GM19238 (cell line): ENCODE measurements around the gene SLC25A29.

ENCODE experiments used
- DNase-seq: peaks from one replicate; pipeline ENCODE4 v3.0.0; 2011; ENCODE audit warnings: low spot score; ENCODE audit not compliant: insufficient read length

Gene SLC25A29

DNA sequence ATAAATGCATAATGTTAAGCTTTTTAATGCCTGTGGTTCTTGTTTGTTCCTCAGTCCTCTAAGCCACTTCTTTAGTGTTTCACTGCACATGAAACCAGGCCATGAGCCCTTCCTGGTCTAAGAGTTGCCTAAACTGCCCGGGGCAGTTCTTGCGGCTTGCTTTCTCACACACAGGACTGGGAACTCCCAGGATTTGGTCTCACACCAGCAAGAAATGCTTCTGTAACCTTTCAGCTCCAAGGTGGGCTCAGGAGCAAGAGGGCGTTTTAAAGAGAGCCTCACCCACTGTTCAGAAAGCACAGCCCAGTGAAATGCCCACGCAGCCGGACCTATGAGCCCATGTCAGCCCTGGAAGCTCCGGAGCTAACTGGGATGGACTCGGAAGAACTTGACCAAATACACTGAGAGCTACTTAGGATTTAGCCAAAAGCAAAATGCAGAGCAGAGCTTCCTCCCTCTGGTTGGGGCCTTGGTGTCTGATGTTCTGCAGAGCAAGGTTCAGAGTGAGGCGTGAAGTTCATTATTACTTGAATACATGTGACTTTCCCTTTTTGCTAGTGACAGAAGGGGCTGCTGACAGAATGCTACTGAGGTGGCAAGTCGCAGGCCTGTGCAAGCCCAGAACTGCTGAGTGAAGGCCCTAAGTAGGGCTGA lies 23.4 kb downstream of the SLC25A29 start:
- DNase-seq, result no peak

DNA sequence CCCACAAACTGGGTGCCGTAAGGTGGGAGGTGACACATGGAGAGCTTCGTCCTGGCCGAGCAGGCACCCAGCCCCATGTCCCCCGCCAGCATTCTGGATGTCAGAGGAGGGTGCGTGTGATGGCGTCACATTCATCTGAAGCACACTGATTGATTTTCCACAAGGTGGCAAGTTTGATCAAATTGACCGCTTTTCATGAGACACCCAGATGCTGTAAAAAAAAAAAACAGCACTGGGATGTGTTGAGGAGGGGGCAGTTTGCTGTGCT lies 24.2 kb downstream of the SLC25A29 start:
- no peak for DNase-seq

DNA sequence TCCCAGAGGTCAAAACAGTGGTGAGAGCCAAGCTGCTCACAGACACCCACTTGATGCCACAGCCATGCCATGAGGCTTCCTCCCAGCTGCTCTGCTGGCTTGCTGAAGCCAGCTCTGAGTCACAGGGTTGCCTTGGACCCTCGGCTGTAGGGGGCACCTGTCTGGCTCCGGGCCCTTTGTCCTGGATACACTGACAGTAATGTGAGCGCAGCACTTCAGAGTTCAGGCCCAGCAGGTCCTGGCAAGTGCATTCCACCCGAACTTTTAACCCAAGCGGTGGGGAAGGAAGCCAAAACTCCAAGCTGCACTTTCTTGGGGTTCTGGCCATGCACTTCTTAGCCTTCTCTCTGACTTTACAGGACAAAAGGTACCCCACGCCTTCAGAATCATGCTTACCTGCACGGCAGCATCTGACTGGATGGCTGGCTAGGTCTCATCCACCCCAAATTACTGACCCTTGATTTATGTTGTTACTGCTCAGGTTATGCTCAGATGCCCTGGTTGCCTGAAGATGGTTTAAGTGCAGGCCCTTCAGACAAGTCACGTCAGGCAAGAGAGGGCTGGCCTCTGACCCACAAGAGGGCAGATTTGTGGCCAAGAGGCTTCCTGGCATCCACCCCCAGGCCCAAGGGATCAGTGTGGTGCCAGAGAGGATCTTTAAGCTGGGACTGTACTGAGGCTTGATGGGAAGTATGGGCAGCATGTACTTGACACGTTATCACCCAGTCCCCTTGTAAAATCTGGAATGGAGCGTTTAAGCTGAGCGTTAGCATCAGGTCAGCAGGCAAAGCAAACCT lies 24.8 kb downstream of the SLC25A29 start:
- DNase-seq, result no peak

DNA sequence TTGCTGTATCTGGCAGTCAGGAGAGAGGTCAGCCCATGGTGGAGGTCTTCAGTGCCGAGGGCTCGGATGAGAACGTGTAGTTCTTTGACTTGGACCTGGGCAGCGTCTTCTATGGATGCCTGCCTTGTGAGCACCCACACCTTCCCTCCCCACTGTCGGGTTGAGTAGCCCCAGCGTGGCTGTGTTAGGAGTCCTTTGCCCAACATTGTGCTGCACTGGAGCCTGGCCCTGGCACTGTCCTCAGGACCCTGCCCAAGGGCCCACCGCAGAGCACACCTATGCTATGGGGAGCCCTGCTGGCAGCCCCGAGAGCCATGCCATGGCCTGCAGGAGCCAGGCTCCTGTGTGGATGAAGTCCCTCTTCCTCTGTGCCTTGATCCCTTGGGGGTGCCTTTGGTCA lies 26.7 kb downstream of the SLC25A29 start:
- no peak for DNase-seq

DNA sequence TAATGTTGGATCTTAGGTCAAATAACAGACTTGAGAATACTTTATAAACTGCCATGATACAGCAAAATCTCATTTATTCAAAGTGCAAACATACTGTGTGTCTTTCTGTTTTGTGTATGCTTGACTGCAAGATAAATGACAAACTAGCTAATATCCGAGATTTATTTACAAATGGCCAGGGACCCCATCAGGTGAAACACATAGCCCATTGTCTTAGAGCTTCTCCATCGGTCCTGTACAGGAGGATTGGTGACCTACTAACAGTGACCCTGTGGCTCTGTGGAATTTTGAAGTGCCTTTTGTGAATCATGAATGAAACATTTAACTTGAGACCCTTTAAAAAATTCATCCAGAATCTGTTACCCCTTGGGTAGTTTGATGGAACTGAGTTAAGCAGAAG lies 27.1 kb downstream of the SLC25A29 start:
- no peak for DNase-seq

DNA sequence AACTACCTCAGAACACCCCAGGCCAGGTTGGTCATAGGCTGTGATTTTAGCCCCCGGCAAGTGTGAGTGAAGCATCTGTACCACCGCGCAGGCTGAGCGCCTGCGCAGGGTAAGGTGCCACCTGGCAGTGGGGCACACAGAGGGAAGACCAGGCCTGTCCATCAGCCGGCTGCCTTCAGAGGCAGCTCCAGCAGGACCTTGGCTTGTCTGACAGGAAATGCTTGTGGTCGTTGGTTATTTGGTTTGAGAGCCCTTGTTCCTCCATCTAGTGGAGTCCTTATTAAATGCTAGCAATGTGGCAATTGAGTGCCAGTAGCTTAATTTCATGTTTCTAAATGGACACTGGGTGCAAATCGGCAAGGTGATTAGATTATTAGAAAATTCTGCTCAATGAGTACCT lies 27.5 kb downstream of the SLC25A29 start:
- DNase-seq, result no peak

DNA sequence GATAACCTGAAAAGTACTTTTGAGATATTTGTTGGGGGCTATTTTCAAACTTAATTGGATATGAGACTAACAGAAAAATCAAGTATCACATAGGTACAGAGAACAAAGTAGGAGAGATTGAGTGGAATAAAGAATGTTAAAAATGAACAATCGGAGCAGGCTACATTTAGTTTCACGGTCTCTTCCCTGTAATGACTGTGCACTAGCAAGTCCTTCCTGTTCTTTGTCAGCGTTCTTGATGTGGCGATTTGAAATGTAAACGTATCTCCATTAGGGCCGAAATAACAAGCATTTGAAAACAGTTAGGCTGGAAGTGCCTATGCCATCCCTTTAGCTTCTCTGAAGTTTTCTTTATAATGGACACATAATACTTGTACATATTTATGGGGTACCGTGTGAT lies 31.0 kb downstream of the SLC25A29 start:
- no peak for DNase-seq

DNA sequence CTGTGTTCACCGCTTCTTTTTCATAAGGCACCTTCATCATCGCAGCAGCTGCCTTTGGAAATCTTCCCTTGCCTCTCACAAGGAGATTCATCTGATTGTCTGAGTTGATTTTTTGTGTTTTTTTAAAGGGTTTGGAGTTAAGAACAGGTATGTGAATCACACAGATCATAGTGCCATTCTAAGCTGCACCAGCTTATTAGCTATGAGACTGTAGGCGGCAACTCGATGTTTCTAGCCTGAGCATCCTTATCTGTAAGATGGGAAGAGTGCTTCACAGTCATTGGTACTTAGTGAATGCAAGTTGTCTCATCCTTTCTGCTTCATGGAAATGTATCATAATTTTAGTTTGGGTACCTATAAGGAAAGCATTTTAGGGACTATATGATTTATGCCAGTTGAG lies 32.0 kb downstream of the SLC25A29 start:
- no peak for DNase-seq

DNA sequence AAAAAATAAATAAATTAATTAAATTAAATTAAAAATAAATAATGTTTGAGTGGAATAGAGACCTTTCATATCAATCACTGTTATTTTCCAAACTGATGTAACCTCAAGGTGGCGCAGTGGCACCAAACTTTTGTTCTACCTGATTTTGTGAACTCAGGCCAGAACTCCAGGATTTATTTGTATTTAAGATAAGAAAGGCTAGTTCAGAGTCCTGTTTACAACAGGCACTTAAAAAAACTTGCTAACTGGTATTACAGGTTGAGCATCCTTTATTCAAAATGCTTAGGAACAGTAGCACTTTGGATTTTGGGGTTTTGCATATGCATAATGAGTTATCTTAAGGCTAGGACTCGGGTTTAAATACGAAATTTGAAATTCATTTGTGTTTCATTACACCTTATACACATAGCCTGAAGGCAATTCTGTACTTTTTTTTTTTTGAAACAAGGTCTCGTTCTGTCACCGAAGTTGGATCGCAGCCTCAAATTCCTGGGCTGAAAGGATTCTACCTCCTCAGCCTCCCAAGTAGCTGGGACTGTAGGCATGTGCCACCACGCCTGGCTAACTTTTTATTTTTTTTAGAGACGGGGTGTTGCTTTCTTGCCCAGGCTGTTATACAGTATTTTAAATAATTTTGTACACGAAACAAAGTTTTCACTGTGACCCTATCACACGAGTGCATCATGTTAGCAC lies 34.9 kb downstream of the SLC25A29 start:
- DNase-seq, result no peak

DNA sequence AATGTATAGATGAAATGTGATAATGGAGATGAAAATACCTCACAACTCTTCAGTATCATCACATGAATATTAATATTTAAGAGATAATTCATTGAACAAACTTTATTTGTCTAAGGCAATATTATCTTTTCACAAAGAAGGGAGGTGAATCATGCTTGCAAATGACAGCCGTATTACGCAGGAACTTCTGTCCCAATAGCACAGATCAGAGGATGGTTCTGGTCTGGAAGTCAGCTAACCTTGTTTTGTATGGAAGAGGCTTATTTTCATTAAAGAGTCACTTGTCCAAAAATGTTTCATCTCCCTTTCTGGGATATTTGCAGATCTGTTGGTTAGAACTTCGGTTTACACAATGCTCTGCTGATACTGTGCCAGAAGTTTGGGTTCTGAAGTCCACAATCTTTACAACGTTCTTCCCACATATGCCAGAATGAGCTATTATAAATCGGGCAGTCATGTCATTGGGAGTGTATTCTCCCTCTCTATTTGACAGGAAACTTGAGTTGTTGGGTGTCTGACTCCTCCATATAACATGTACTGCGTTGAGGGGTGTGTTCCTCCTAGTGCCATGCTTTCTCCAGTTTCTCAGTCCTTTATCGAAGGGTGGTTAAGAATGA lies 37.5 kb downstream of the SLC25A29 start:
- DNase-seq, result no peak

DNA sequence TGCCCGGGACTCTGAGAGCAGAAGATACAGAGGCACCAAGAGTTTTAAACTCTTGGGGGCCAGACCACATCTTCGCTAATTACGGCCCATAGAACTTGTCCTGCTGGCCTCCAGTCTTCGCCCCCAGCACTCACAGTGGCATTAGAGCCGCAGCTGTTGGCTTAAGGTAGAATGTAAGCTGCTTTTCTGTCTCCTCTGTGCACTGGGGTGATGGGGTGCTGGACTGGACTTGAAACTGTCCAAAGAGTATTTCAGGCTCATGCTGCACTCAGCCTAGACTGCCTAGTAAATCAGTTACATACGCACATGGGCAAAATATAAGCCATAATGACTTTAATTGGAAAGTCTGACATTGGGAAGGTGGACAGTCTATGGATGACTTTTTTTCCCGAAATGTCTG lies 38.3 kb downstream of the SLC25A29 start:
- DNase-seq, result no peak

DNA sequence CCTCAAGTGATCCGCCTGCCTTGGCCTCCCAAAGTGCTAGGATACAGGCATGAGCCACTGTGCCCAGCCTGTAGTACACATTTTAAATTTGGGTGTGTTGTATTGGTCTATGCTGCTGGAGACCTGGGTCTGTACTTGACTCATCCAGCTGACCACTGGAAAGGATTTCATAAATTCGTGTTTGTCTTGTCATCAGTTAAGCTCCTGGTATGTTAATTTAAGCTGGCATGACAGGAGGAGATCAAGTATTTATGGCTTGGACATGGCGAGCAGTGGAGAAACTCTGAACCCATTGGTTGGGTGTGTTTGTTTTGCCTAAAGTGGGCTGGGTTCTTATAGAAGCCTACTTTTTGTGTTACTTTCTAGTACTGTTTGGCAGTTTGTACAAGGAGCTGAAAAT lies 43.1 kb downstream of the SLC25A29 start:
- DNase-seq, result no peak

DNA sequence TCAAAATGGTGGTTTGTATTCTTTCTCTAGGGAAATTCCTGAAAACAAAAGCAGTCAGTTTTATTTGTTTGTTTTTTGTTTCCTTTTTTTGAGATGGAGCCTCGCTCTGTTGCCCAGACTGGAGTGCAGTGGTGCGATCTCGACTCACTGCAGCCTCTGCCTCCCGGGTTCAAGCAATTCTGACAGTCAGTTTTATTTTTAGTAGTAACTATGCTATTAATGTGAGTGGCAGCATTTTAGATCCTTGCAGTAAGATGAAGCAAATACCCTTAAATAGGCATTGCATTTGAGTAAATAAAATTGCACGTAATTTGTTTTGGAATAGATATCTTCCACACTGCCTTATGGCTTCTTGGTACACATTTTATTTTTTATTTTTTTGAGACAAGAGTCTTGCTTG lies 43.7 kb downstream of the SLC25A29 start:
- DNase-seq, result no peak

DNA sequence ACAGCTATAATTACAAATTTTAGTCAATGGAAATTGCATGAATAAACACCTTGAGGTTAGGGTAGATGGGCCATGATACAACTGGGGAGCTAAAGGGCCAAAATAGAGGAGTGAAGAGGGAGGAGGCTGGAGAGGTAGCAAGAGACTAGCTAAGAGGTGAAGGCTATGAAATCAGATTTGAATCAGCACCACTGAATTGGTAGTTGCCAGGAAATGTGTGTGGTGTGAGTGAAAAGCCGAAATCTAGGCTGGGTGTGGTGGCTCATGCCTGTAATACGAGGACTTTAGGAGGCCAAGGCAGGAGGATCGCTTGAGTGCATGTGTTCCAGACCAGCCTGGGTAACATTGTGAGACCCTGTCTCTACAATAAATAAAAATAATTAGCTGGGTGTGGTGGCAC lies 44.6 kb downstream of the SLC25A29 start:
- DNase-seq, result no peak

DNA sequence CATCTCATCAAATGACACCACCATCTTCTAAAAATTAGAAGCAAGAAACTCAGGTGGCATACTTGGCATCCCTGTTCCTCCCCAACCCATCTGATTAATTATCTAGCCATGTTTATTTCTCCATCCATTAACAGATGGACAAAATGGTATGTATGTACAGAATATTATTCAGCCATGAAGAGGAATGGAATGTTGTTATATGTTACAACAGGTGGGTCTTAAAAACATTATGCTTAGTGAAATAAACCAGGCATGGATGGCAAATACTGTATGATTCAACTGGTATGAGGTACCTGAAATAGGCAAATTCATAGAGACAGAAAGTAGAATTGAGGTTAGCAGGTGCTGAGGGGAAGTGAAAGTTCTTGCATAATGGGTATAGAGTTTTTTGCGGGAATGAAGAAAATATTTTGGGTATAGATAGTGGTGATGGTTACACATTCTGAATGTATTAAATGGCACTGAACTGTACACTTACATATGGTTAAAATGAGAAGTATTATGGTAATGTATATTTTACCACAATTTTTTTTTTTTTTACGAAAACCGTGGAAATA lies 49.8 kb downstream of the SLC25A29 start:
- DNase-seq, result no peak

DNA sequence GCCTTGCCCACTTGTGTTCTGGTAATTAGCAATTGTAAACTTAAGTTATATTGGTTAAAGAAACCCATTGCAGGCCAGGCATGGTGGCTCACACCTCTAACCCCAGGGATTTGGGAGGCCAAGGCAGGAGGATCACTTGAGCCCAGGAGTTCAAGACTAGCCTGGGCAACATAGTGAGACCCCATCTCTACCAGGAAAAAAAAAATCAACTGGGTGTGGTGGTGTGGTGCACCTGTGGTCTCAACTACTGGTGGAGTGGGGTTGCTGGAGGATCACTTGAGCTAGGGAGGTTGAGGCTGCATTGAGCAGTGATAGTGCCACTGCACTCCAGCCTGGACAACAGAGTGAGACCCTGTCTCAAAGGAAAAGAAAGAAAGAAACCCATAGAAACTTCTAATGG lies 53.6 kb downstream of the SLC25A29 start:
- DNase-seq, result no peak

DNA sequence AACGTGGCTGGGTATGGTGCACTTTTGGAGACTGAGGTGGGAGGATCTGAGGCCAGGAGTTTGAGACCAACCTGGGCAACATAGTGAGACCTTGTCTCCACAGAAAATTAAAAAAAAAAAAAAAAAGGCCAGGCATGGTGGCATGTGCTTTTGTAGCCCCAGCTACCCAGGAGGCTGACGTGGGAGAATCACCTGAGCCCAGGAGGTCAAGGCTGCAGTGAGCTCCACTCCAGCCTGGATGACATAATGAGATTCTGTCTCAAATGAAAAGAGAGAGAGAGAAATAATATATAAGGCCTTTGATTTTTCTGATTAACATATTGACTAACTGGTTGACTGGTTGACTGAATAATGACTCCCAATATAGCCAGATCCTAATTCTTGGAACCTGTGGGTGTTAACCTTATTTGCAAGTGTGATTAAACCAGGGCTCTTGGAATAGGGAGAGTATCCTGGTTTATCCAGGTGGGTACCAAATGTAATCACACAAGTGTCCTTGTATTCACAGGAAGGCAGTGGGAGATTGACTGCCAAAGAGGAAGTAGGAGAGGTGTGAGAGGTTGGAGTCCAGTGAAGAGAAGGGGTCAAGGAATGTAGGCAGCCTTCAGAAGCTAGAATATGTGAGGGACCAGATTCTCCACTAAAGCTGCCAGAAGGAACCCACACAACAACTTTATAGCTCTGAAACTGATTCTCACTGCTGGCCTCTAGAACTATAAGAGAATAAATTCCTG lies 55.3 kb downstream of the SLC25A29 start:
- DNase-seq, result no peak

DNA sequence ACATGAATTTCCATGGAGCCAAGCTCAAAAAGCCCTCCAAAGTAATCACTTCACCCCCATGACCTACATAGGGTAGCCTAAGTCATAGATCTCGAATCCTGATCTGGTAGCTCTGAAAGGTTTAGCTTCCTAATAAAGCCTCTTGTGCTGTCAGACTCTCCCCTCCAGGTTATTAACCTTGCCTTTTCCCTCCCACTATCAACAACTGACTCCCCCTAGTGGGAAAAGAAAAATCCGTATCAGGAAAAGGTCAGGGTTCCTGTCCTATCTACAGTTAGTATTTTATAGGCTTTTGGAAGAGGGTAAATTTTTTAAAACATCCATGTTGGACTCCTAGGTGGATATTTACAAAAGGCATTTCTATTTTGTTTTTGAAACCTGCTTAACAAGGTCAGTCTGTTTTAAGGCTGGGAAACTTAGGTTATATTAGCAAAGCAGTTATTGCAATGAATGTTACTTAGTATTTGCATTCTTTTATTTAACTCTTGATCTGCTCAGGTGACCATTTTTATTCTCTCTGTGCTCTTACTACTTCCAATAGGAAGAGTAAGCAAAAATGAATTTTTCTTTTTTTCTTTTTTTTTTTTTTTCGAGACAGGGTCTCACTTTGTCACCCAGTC lies 59.3 kb downstream of the SLC25A29 start:
- DNase-seq, result no peak

DNA sequence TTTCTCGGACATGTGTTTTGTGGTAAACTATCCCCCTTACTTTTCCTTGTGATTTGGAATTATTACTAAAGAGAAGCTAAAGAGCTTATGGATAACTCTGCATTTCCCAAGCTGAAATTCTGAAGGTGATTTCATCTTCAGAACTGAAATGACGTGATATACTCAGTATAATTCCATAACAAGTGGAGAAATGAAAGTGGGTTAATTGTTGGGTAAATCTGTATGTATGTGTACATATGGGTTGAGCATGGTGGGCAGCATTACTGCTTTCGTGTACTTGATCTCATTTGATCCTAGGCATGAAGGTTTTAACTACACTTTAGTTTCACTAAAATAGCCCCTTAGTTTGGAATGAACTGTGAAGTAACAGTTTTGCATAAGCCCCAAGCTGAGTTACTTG lies 63.2 kb downstream of the SLC25A29 start:
- no peak for DNase-seq

DNA sequence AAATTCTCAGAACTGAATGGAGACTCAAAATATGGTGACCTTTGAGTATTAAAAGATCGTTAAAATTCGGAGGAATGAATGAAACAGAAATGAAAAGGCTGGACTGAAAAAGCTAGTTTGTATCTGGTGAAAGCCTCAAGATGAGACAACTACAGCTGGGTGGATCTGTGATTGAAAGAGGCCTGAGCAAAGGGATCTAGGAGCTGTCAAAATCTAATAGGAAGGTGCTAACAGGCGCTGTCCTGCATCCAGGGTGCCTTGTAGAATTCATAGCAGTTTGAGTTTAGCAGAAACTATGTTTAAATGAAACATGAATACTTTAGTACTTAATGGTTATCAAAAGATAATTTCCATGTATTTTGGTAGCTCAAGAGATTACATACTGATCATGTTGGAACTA lies 65.0 kb downstream of the SLC25A29 start:
- no peak for DNase-seq
